AG10803 (cell line): ENCODE results near the gene TIMM29.

ENCODE experiments used
- DNase-seq: peaks from one replicate; pipeline ENCODE4 v3.0.0; 2010; ENCODE audit warnings: low read depth
- H3K4me3 ChIP-seq: 2 replicates; pipeline ENCODE4 v1.5.1; 2011; ENCODE audit warnings: mild to moderate bottlenecking, low read length, control low read depth
- CTCF ChIP-seq: conservative IDR thresholded peaks from 2 replicates; pipeline ENCODE4 v1.5.1; 2011; ENCODE audit warnings: mild to moderate bottlenecking, low read length, control low read depth, inconsistent platforms

TIMM29 gene

GRCh38 chr19:10896851-10897526, 31.6 kb upstream of the TIMM29 start:
- no peak for DNase-seq
- TF ChIP-seq CTCF: no peak
- H3K4me3 ChIP-seq: no peak overlapping the region

- no peak overlapping the region for H3K4me3 ChIP-seq
- no peak for TF ChIP-seq CTCF
- DNase-seq: no peak
Measured at GRCh38 chr19:10898633-10899032, 30.0 kb upstream of the TIMM29 start.

- no peak for DNase-seq
- H3K4me3 ChIP-seq: no peak overlapping the region
- no peak for TF ChIP-seq CTCF
Measured at GRCh38 chr19:10899151-10899653, 29.4 kb upstream of the TIMM29 start.

- no peak for TF ChIP-seq CTCF
- no peak for DNase-seq
- no peak overlapping the region for H3K4me3 ChIP-seq
Measured at GRCh38 chr19:10907925-10908324, 20.7 kb upstream of the TIMM29 start.

GRCh38 chr19:10908380-10908960, 20.1 kb upstream of the TIMM29 start:
- TF ChIP-seq CTCF: no peak
- no peak overlapping the region for H3K4me3 ChIP-seq
- no peak for DNase-seq

- TF ChIP-seq CTCF: no peak
Measured at GRCh38 chr19:10911579-10912363, 16.8 kb upstream of the TIMM29 start.

More at GRCh38 chr19:10911579-10912363, 16.8 kb upstream of the TIMM29 start:
- H3K4me3 ChIP-seq: no peak overlapping the region
- DNase-seq: no peak
